K562 (cell line): Measurements from ENCODE around the gene HADHB. TPM values are rescaled to one million over a fixed set of nuclear protein-coding genes. Genes with fewer than 3 reads are reported as not detected.
A peak's percentile ranks its signal among the peaks of the same experiment; 100 is the strongest.

Experiments used
- CBFA2T3 ChIP-seq: fragments of 450-650 bp; IDR thresholded peaks from 2 replicates; pipeline ENCODE4 v1.6.1; 2017
- CBX1 ChIP-seq: sonication (generic); IDR thresholded peaks from 2 replicates; pipeline ENCODE4 v1.6.1; 2016; ENCODE audit warnings: antibody characterized with exemption, low read depth, mild to moderate bottlenecking
- CHD1 ChIP-seq: fragments of 200-600 bp; sonication (generic); IDR thresholded peaks from one replicate; pipeline ENCODE4 v1.6.1; 2012; ENCODE audit warnings: mild to moderate bottlenecking, moderate library complexity, low read length, inconsistent platforms
- HCFC1 ChIP-seq: IDR thresholded peaks from 2 replicates; pipeline ENCODE4 v1.6.1; 2012; ENCODE audit warnings: low read depth, low read length, improper control_type of control experiment
- HIVEP1 ChIP-seq: fragments of 250-450 bp; sonication (Bioruptor Pico); IDR thresholded peaks from 2 replicates; pipeline ENCODE4 v1.4.0; 2020; ENCODE audit warnings: mild to moderate bottlenecking
- IFI16 ChIP-seq: fragments of 250-450 bp; sonication (Bioruptor Pico); IDR thresholded peaks from 2 replicates; pipeline ENCODE4 v2.1.2; 2022; ENCODE audit warnings: mild to moderate bottlenecking, inconsistent platforms
- KAT7 ChIP-seq: sonication (generic); formaldehyde crosslinking; IDR thresholded peaks from 2 replicates; pipeline ENCODE4 v1.8.0; 2022; ENCODE audit warnings: missing genetic modification reagents, mild to moderate bottlenecking, borderline replicate concordance
- MAFF ChIP-seq: IDR thresholded peaks from 2 replicates; pipeline ENCODE4 v1.6.1; 2012; ENCODE audit warnings: low read length, improper control_type of control experiment
- NONO ChIP-seq, 2 experiments: fragments of 200-400 bp in 1 of 2; fragments of 450-650 bp in 1 of 2; formaldehyde crosslinking in 1 of 2; IDR thresholded peaks; 2 replicates each; pipeline ENCODE4 v1.6.1; 2017; ENCODE audit warnings: low read depth in 2 of 2, mild to moderate bottlenecking in 2 of 2, moderate library complexity in 2 of 2, low read length in 1 of 2
- TCF7 ChIP-seq: sonication (generic); IDR thresholded peaks from 2 replicates; pipeline ENCODE4 v1.6.1; 2016; ENCODE audit warnings: antibody characterized with exemption, borderline replicate concordance
- ZNF124 ChIP-seq: sonication (generic); formaldehyde crosslinking; IDR thresholded peaks from 2 replicates; pipeline ENCODE4 v1.8.1; 2022; ENCODE audit warnings: missing genetic modification reagents
- polyA plus RNA-seq, 8 experiments: library from polyadenylated mRNA; depleted of rRNA in 4 of 8; stranded (reverse) in 5 of 8; unstranded in 3 of 8; fragments of >200 nt; fragmentation: Nextera tagmentation in 2 of 8; fragmentation: Illumina TruSeq in 1 of 8; extraction: Ambion mirVana in 2 of 8; extraction: Trizol in 1 of 8; gene quantifications; 2 replicates each; pipeline versions ENCODE4 v1.2.1 to v1.2.3, GENCODE V29; 2011 to 2014; ENCODE audit warnings: inconsistent platforms in 1 of 8, missing spikeins in 1 of 8
- total RNA-seq, 7 experiments: library from RNA; depleted of rRNA in 6 of 7; stranded (reverse); fragments of >200 nt in 6 of 7; fragmentation: Illumina TruSeq in 2 of 7; extraction: Trizol in 2 of 7; gene quantifications; 2 replicates each; pipeline versions ENCODE4 v1.2.1 to v1.2.3, GENCODE V29; 2011 to 2021; ENCODE audit warnings: low replicate concordance in 1 of 7
- TF ChIP-seq, protein P1 (sequence below): fragments of 250-450 bp; sonication (Bioruptor Pico); IDR thresholded peaks from 2 replicates; pipeline ENCODE4 v1.5.1; 2021; ENCODE audit warnings: mild to moderate bottlenecking
- TF ChIP-seq, protein P2 (sequence below): fragments of 200-800 bp; sonication (Bioruptor generic); IDR thresholded peaks from 2 replicates; pipeline ENCODE4 v1.6.1; 2017; ENCODE audit warnings: missing genetic modification characterization, missing compliant biosample characterization
- TF ChIP-seq, protein P3 (sequence below): fragments of 450-650 bp; IDR thresholded peaks from 2 replicates; pipeline ENCODE4 v1.6.1; 2018; ENCODE audit not compliant: partially characterized antibody
- TF ChIP-seq, protein P4 (sequence below): fragments of 250-450 bp; sonication (Bioruptor Pico); IDR thresholded peaks from 2 replicates; pipeline ENCODE4 v1.8.0; 2021; ENCODE audit warnings: borderline replicate concordance, mild to moderate bottlenecking, moderate library complexity; ENCODE audit not compliant: poor library complexity, severe bottlenecking
- TF ChIP-seq, protein P5 (sequence below): sonication (generic); formaldehyde crosslinking; IDR thresholded peaks from 2 replicates; pipeline ENCODE4 v1.8.0; 2022; ENCODE audit warnings: missing genetic modification reagents, mild to moderate bottlenecking, borderline replicate concordance
- TF ChIP-seq, protein P6 (sequence below): fragments of 450-650 bp; IDR thresholded peaks from 2 replicates; pipeline ENCODE4 v1.6.1; 2016; ENCODE audit warnings: antibody characterized with exemption

HADHB gene
- total and polyA plus RNA-seq, 9 of the 15 experiments (the other 6 are each of a cell fraction or from before 2014, with no cell fraction given), result 67.3 to 199 (median 100) TPM

DNA sequence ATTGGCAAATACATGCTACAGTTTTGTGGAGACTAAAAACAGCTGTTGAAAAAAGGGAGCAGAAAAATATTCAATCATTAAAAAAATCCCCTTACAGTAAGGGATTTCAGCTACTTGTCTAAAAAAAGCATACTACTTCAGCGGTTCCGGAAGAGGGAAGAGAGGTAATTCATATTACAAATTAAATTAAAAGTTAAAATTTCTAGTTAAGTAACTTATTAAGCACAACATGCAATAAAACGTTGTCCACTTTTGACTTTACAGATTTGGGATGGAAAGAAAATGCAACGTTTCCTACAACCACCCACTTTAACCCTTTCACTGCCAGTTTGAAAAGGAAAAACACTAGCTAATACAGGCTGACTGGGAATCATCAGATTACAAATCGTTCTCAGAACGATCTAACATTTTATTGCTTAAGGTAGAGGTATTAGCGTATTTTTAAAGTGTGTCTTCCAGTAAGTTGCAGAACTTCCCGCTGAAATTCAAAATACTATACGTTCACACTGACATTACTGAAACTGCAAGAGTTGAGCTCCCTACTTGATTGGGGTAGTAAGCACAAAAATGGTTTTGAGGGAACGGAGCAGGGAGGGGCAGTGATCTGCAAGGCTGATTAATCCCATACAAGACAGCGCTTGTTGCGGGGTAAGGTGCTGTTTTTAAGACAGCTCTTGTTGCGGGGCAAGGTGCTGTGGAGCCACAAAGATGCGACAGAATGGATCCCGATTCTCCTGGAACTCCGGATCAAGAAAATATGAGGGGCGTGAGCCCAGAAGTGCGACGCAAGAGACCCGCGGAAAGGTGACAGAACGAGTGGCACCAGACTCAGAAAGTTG lies 1.1 kb upstream of the HADHB start (continued):
- TF ChIP-seq, protein P1, sequence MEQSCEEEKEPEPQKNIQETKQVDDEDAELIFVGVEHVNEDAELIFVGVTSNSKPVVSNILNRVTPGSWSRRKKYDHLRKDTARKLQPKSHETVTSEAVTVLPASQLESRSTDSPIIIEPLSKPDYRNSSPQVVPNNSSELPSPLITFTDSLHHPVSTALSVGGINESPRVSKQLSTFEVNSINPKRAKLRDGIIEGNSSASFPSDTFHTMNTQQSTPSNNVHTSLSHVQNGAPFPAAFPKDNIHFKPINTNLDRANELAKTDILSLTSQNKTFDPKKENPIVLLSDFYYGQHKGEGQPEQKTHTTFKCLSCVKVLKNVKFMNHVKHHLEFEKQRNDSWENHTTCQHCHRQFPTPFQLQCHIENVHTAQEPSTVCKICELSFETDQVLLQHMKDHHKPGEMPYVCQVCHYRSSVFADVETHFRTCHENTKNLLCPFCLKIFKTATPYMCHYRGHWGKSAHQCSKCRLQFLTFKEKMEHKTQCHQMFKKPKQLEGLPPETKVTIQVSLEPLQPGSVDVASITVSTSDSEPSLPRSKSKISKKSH (CRISPR knock-in tag), result no peak
- TF ChIP-seq, protein P2, sequence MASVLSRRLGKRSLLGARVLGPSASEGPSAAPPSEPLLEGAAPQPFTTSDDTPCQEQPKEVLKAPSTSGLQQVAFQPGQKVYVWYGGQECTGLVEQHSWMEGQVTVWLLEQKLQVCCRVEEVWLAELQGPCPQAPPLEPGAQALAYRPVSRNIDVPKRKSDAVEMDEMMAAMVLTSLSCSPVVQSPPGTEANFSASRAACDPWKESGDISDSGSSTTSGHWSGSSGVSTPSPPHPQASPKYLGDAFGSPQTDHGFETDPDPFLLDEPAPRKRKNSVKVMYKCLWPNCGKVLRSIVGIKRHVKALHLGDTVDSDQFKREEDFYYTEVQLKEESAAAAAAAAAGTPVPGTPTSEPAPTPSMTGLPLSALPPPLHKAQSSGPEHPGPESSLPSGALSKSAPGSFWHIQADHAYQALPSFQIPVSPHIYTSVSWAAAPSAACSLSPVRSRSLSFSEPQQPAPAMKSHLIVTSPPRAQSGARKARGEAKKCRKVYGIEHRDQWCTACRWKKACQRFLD (CRISPR knock-in tag), result no peak
- TF ChIP-seq ZNF124 (no peak), HIVEP1 (CRISPR knock-in tag) (no peak), TCF7 (no peak), KAT7 (CRISPR knock-in tag) (peak; percentile 62; the same call in 1 of the 2 replicates), CHD1 (peak; percentile 43), IFI16 (CRISPR knock-in tag) (no peak), NONO (IDR thresholded peaks at IDR 0.05; ENCODE audit: low read depth in 2 of 2, low read length in 1 of 2) (no peak), MAFF (no peak), HCFC1 (no peak), CBFA2T3 (no peak), CBX1 (no peak)
- TF ChIP-seq, protein P3, sequence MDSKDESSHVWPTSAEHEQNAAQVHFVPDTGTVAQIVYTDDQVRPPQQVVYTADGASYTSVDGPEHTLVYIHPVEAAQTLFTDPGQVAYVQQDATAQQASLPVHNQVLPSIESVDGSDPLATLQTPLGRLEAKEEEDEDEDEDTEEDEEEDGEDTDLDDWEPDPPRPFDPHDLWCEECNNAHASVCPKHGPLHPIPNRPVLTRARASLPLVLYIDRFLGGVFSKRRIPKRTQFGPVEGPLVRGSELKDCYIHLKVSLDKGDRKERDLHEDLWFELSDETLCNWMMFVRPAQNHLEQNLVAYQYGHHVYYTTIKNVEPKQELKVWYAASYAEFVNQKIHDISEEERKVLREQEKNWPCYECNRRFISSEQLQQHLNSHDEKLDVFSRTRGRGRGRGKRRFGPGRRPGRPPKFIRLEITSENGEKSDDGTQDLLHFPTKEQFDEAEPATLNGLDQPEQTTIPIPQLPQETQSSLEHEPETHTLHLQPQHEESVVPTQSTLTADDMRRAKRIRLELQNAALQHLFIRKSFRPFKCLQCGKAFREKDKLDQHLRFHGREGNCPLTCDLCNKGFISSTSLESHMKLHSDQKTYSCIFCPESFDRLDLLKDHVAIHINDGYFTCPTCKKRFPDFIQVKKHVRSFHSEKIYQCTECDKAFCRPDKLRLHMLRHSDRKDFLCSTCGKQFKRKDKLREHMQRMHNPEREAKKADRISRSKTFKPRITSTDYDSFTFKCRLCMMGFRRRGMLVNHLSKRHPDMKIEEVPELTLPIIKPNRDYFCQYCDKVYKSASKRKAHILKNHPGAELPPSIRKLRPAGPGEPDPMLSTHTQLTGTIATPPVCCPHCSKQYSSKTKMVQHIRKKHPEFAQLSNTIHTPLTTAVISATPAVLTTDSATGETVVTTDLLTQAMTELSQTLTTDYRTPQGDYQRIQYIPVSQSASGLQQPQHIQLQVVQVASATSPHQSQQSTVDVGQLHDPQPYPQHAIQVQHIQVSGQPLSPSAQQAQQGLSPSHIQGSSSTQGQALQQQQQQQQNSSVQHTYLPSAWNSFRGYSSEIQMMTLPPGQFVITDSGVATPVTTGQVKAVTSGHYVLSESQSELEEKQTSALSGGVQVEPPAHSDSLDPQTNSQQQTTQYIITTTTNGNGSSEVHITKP, result no peak
- TF ChIP-seq, protein P4, sequence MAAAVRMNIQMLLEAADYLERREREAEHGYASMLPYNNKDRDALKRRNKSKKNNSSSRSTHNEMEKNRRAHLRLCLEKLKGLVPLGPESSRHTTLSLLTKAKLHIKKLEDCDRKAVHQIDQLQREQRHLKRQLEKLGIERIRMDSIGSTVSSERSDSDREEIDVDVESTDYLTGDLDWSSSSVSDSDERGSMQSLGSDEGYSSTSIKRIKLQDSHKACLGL, result no peak
- TF ChIP-seq, protein P5, sequence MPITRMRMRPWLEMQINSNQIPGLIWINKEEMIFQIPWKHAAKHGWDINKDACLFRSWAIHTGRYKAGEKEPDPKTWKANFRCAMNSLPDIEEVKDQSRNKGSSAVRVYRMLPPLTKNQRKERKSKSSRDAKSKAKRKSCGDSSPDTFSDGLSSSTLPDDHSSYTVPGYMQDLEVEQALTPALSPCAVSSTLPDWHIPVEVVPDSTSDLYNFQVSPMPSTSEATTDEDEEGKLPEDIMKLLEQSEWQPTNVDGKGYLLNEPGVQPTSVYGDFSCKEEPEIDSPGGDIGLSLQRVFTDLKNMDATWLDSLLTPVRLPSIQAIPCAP, result no peak
- TF ChIP-seq, protein P6, sequence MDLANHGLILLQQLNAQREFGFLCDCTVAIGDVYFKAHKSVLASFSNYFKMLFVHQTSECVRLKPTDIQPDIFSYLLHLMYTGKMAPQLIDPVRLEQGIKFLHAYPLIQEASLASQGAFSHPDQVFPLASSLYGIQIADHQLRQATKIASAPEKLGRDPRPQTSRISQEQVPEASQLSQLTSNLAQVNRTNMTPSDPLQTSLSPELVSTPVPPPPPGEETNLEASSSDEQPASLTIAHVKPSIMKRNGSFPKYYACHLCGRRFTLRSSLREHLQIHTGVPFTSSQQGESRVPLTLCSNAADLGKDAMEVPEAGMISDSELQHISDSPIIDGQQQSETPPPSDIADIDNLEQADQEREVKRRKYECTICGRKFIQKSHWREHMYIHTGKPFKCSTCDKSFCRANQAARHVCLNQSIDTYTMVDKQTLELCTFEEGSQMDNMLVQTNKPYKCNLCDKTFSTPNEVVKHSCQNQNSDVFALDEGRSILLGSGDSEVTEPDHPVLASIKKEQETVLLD, result 0 out of 2 replicates have a peak, but pooled peaks have one; percentile 35
